Sigmoid colon (tissue), 7 donors: ENCODE measurements around the gene CARD18. TPM values are rescaled to one million over a fixed set of nuclear protein-coding genes. Genes with fewer than 3 reads are reported as not detected.

Source experiments
- DNase-seq: peaks from one replicate; pipeline ENCODE4 v3.0.0-alpha.2; 2019
- H3K27ac ChIP-seq, 4 donors: fragments of 200-600 bp; sonication (generic); one replicate each; pipeline ENCODE4 v1.5.1; 2016 to 2019; ENCODE audit warnings: mild to moderate bottlenecking in 1 of 4
- H3K27me3 ChIP-seq, 3 donors: fragments of 200-600 bp; sonication (generic); one replicate each; pipeline ENCODE4 v1.5.1; 2019; ENCODE audit warnings: mild to moderate bottlenecking in 1 of 3
- H3K36me3 ChIP-seq, 4 donors: fragments of 200-600 bp; sonication (generic); one replicate each; pipeline ENCODE4 v1.5.1; 2016 to 2019
- H3K4me1 ChIP-seq, 4 donors: fragments of 200-600 bp; sonication (generic); one replicate each; pipeline ENCODE4 v1.5.1; 2017 to 2019
- H3K4me3 ChIP-seq, 4 donors: fragments of 200-600 bp; sonication (generic); one replicate each; pipeline ENCODE4 v1.5.1; 2017 to 2019; ENCODE audit warnings: mild to moderate bottlenecking in 2 of 4, moderate library complexity in 1 of 4
- H3K9me3 ChIP-seq, 4 donors: fragments of 200-600 bp in 3 of 4; sonication (generic) in 3 of 4; one replicate each; pipeline versions ENCODE4 v1.5.1 to v1.6.1; 2013 to 2019
- CTCF ChIP-seq, 4 experiments: fragments of 450-650 bp in 3 of 4; fragments of 200-600 bp in 1 of 4; IDR thresholded peaks; one replicate each; pipeline ENCODE4 v1.5.1; 2016 to 2019; ENCODE audit warnings: antibody characterized with exemption in 4 of 4, mild to moderate bottlenecking in 3 of 4, moderate library complexity in 2 of 4
- EP300 ChIP-seq, 4 donors: sonication (generic); formaldehyde crosslinking; IDR thresholded peaks; one replicate each; pipeline ENCODE4 v1.6.1; 2017; ENCODE audit warnings: antibody characterized with exemption in 4 of 4
- POLR2A ChIP-seq, 2 donors: fragments of 450-650 bp; IDR thresholded peaks; one replicate each; pipeline ENCODE4 v1.6.1; 2016; ENCODE audit warnings: antibody characterized with exemption in 2 of 2, mild to moderate bottlenecking in 2 of 2, moderate library complexity in 2 of 2
- POLR2AphosphoS5 ChIP-seq, 4 donors: sonication (generic); formaldehyde crosslinking; IDR thresholded peaks; one replicate each; pipeline ENCODE4 v1.6.1; 2017; ENCODE audit warnings: antibody characterized with exemption in 4 of 4
- WGBS, 2 donors: extraction: QIAGEN DNeasy Blood & Tissue Kit; methylation state at CpG; one replicate each; pipeline ENCODE4 v1.1.7; 2013; 5-methylcytosine and 5-hydroxymethylcytosine counted together
- intact Hi-C: fragments of 100-400 bp; cut with DNase I; formaldehyde crosslinking; loops from one replicate; pipeline ENCODE4 v1.15.1; 2023
- polyA plus RNA-seq, 3 donors: library from polyadenylated mRNA; stranded (reverse); fragments of 200-250 nt; gene quantifications; one replicate each; pipeline ENCODE4 v1.2.3, GENCODE V29; 2013
- total RNA-seq, 4 donors: library from RNA; depleted of rRNA; stranded (reverse); fragments of >200 nt; gene quantifications; one replicate each; pipeline ENCODE4 v1.1.0, GENCODE V29; 2016
- donor health status: healthy with polysubstance abuse.
- donor health status: Bipolar disorder and iron deficiency.
- donor health status: healthy.

Gene CARD18, protein sequence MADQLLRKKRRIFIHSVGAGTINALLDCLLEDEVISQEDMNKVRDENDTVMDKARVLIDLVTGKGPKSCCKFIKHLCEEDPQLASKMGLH
- total RNA-seq (not detected), polyA plus RNA-seq (not detected)

DNA sequence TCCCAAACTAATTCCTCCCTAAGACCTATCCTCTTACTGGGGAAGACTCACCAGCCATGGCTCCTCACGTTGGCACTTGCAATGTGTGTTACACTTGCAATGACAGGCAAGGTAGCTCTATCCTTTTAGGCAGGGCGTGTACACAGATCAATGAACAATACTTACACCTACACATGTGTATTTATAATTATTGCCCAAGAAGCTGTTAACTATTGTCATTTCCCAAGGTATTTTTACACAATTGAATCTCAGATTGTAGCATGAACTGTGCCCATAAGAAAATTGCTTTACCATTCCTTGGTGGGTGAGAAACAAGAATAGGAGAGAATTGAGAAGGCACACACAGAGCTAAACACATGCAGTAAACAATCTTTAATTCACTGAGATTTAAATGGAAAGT, at the start of gene CARD18:
TSS of gene CARD18 (minus strand) at position 101 of the 400 bp plus-strand sequence. CDS start at position 58, 43 bp downstream.
- 82 to 88% methylated on average over 2 of the region's 2 CpGs for WGBS, 2 donors

GRCh38 chr11:105183987-105184386, 44.4 kb upstream of the CARD18 start:
- Histone ChIP-seq H3K27me3 (no peaks in the 10 kb centered on the region), H3K4me3 (no peak overlapping the region), H3K27ac (no peak overlapping the region), H3K4me1 (peaks cover 0 to 12% (median 6%) of the 10 kb centered on the region in 4 donors), H3K36me3 (no peaks in the 10 kb centered on the region), H3K9me3 (no peaks in the 10 kb centered on the region)
- no peak for TF ChIP-seq EP300 (IDR thresholded peaks at IDR 0.05)
- no peak for TF ChIP-seq POLR2AphosphoS5 (IDR thresholded peaks at IDR 0.05)
- TF ChIP-seq POLR2A (IDR thresholded peaks at IDR 0.05): no peak
- no peak for TF ChIP-seq CTCF (IDR thresholded peaks at IDR 0.05)
- WGBS, 2 donors: 24 to 63% methylated on average over 1 of the region's 1 CpG
- DNase-seq: no peak
- intact Hi-C loops: no loop called here

More for the DNA sequence above, at the start of gene CARD18:
- H3K9me3 ChIP-seq: no peaks in the 10 kb centered on the region
- H3K4me3 ChIP-seq: no peak within 1 kb of the TSS
- intact Hi-C loops: no loop called here
- H3K36me3 ChIP-seq: no peaks in the 10 kb centered on the region
- TF ChIP-seq POLR2AphosphoS5 (IDR thresholded peaks at IDR 0.05) (no peak), POLR2A (IDR thresholded peaks at IDR 0.05) (no peak), CTCF (IDR thresholded peaks at IDR 0.05) (no peak), EP300 (IDR thresholded peaks at IDR 0.05) (no peak)
- H3K4me1 ChIP-seq: no peaks in the 10 kb centered on the region
- no peaks in the 10 kb centered on the region for H3K27me3 ChIP-seq
- DNase-seq: no peak
- H3K27ac ChIP-seq: no peak within 1 kb of the TSS

GRCh38 chr11:105183426-105183825, 43.9 kb upstream of the CARD18 start:
- TF ChIP-seq POLR2AphosphoS5 (IDR thresholded peaks at IDR 0.05) (no peak), POLR2A (IDR thresholded peaks at IDR 0.05) (no peak), EP300 (IDR thresholded peaks at IDR 0.05) (no peak), CTCF (IDR thresholded peaks at IDR 0.05) (no peak)
- Histone ChIP-seq H3K4me1 (peaks cover 0 to 12% (median 6%) of the 10 kb centered on the region in 4 donors), H3K9me3 (no peaks in the 10 kb centered on the region), H3K36me3 (no peaks in the 10 kb centered on the region), H3K4me3 (no peak overlapping the region), H3K27me3 (no peaks in the 10 kb centered on the region), H3K27ac (no peak overlapping the region)
- intact Hi-C loops: no loop called here
- WGBS, 2 donors: 62 to 73% methylated on average over 3 of the region's 3 CpGs
- no peak for DNase-seq

- no peak overlapping the region for H3K4me3 ChIP-seq
- H3K36me3 ChIP-seq: no peaks in the 10 kb centered on the region
- no peak for DNase-seq
- no peaks in the 10 kb centered on the region for H3K9me3 ChIP-seq
- no peak overlapping the region for H3K27ac ChIP-seq
- intact Hi-C loops: no loop called here
- peaks cover 0 to 12% (median 6%) of the 10 kb centered on the region in 4 donors for H3K4me1 ChIP-seq
- no peaks in the 10 kb centered on the region for H3K27me3 ChIP-seq
- WGBS, 2 donors: 53 to 79% methylated on average over 1 of the region's 1 CpG
- TF ChIP-seq EP300 (IDR thresholded peaks at IDR 0.05) (peak in 1 of 4 donors; percentile 16), POLR2AphosphoS5 (IDR thresholded peaks at IDR 0.05) (no peak)
Measured at GRCh38 chr11:105181521-105181920, 42.0 kb upstream of the CARD18 start.

DNA sequence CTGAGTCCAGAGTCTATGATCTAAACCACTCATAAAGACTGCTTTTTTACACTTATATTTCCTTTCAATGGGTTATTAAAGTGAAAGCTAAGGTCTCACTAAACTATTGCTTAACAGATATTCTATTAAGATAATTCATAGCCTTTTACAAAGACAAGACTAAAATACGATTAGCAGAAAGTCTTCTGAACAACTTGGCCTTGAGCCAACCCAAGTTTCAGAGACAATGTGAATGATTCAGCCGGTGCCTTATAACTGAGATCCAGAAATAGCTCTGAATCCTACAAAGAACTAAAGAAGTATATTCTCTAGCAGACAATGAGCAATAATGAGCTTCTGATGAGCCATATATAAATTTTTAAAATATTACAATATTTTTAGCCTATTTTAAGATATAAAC, 41.5 kb upstream of the CARD18 start:
- Histone ChIP-seq H3K27me3 (no peaks in the 10 kb centered on the region), H3K9me3 (no peaks in the 10 kb centered on the region), H3K36me3 (no peaks in the 10 kb centered on the region), H3K4me3 (no peak overlapping the region), H3K4me1 (peaks cover 0 to 12% (median 6%) of the 10 kb centered on the region in 4 donors), H3K27ac (no peak overlapping the region)
- DNase-seq: no peak
- intact Hi-C loops: no loop called here
- 30 to 63% methylated on average over 2 of the region's 2 CpGs for WGBS, 2 donors
- TF ChIP-seq EP300 (IDR thresholded peaks at IDR 0.05): no peak
- TF ChIP-seq CTCF (IDR thresholded peaks at IDR 0.05): no peak
- TF ChIP-seq POLR2AphosphoS5 (IDR thresholded peaks at IDR 0.05): no peak
- no peak for TF ChIP-seq POLR2A (IDR thresholded peaks at IDR 0.05)
